T-helper 2 cell (primary cell): ENCODE data around the gene SWAP70.
A peak's percentile ranks its signal among the peaks of the same experiment; 100 is the strongest.
"Not testable (repeated sequence)": the region's sequence is repeated elsewhere in the genome, so short reads cannot be mapped to it uniquely, and the experiment has no call there.

ENCODE experiments used
- DNase-seq, 5 experiments: peaks; one replicate each; pipeline versions ENCODE4 v3.0.0 to v3.0.0-alpha.2; 2012 to 2022
- total RNA-seq, 2 donors: gene quantifications; one replicate each; lab custom pipeline; 2026; lab: John Stamatoyannopoulos, UW

The SWAP70 gene
- 13.3 to 14.7 reads per million in 2 donors for total RNA-seq

GRCh38 chr11:9663699-9664275 lies at the start of gene SWAP70:
Gene SWAP70 (plus strand): TSS chr11:9664077. CDS start chr11:9664180, 103 bp downstream.
- peak; percentile 54 to 67 (median 64) for DNase-seq

- no peak for DNase-seq
These were observed 48.8 kb upstream of the SWAP70 start for GRCh38 chr11:9615031-9615451.

GRCh38 chr11:9616042-9616675 lies 47.7 kb upstream of the SWAP70 start:
- DNase-seq, result peak in 1 of 5 experiments; percentile 23

GRCh38 chr11:9616858-9617257 lies 47.0 kb upstream of the SWAP70 start:
- no peak for DNase-seq

GRCh38 chr11:9617940-9618339 lies 45.9 kb upstream of the SWAP70 start:
- no peak for DNase-seq

GRCh38 chr11:9619004-9619403 lies 44.9 kb upstream of the SWAP70 start:
- DNase-seq, result no peak

- DNase-seq, result no peak
These were observed 43.9 kb upstream of the SWAP70 start for GRCh38 chr11:9619971-9620370.

GRCh38 chr11:9622353-9622752 lies 41.5 kb upstream of the SWAP70 start:
- not testable (repeated sequence) for DNase-seq

- not testable (repeated sequence) for DNase-seq
These were observed 40.8 kb upstream of the SWAP70 start for GRCh38 chr11:9623053-9623452.

- DNase-seq, result no peak
These were observed 39.4 kb upstream of the SWAP70 start for GRCh38 chr11:9624448-9624847.

GRCh38 chr11:9625162-9625561 lies 38.7 kb upstream of the SWAP70 start:
- DNase-seq, result no peak

GRCh38 chr11:9625728-9626127 lies 38.1 kb upstream of the SWAP70 start:
- DNase-seq, result no peak

GRCh38 chr11:9626496-9627394 lies 37.1 kb upstream of the SWAP70 start:
- no peak for DNase-seq

- no peak for DNase-seq
These were observed 34.8 kb upstream of the SWAP70 start for GRCh38 chr11:9629064-9629463.

GRCh38 chr11:9633679-9634078 lies 30.2 kb upstream of the SWAP70 start:
- DNase-seq, result no peak

- DNase-seq, result no peak
These were observed 27.2 kb upstream of the SWAP70 start for GRCh38 chr11:9636691-9637090.

GRCh38 chr11:9639099-9639498 lies 24.8 kb upstream of the SWAP70 start:
- no peak for DNase-seq

GRCh38 chr11:9639985-9640384 lies 23.9 kb upstream of the SWAP70 start:
- peak in 1 of 5 experiments; percentile 17 for DNase-seq

GRCh38 chr11:9642894-9643293 lies 21.0 kb upstream of the SWAP70 start:
- DNase-seq, result no peak

GRCh38 chr11:9643751-9644150 lies 20.1 kb upstream of the SWAP70 start:
- DNase-seq, result no peak

GRCh38 chr11:9645881-9646280 lies 18.0 kb upstream of the SWAP70 start:
- DNase-seq, result no peak

GRCh38 chr11:9646324-9646723 lies 17.6 kb upstream of the SWAP70 start:
- no peak for DNase-seq

- no peak for DNase-seq
These were observed 12.4 kb upstream of the SWAP70 start for GRCh38 chr11:9651481-9651880.
